ENCODE data around the gene S100A6.

DNA sequence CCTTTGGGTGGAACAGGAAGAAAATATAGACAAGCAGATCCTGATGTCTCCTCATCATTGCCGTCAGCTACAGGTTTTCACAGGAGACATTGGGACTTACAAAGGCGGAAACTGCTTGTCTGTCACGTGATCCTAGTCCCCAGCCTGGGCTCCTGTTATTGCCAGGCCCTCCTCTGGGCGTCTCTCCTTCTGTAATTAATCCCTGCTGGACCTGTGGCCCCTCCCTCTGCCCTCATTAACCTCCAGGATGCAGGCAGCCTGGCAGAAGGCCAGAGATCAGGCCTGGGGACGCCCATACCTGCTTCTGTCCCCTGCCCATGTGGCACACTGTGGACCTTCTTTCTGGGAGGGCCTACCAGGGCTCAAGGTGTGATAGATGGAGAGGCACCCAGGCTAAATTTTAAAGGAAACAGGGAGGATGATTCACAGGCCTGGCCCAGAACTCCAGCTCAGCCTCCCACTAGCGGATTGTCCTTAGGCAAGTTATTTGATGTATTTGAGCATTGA lies 2.6 kb upstream of the S100A6 start:
- TF ChIP-seq, protein P1, sequence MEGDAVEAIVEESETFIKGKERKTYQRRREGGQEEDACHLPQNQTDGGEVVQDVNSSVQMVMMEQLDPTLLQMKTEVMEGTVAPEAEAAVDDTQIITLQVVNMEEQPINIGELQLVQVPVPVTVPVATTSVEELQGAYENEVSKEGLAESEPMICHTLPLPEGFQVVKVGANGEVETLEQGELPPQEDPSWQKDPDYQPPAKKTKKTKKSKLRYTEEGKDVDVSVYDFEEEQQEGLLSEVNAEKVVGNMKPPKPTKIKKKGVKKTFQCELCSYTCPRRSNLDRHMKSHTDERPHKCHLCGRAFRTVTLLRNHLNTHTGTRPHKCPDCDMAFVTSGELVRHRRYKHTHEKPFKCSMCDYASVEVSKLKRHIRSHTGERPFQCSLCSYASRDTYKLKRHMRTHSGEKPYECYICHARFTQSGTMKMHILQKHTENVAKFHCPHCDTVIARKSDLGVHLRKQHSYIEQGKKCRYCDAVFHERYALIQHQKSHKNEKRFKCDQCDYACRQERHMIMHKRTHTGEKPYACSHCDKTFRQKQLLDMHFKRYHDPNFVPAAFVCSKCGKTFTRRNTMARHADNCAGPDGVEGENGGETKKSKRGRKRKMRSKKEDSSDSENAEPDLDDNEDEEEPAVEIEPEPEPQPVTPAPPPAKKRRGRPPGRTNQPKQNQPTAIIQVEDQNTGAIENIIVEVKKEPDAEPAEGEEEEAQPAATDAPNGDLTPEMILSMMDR (conservative IDR thresholded peaks at IDR 0.05; ENCODE audit: low read depth, low read length): no peak
- no peak for TF ChIP-seq EZH2 (IDR thresholded peaks at IDR 0.05; ENCODE audit: low read length, unreplicated experiment)
